ENCODE results near the gene ATXN2.
"Not testable (repeated sequence)": the region's sequence is repeated elsewhere in the genome, so short reads cannot be mapped to it uniquely, and the experiment has no call there.

ATXN2 gene

GRCh38 chr12:111471236-111471635, 127.9 kb downstream of the ATXN2 start:
- FAIRE-seq, result no peak

DNA sequence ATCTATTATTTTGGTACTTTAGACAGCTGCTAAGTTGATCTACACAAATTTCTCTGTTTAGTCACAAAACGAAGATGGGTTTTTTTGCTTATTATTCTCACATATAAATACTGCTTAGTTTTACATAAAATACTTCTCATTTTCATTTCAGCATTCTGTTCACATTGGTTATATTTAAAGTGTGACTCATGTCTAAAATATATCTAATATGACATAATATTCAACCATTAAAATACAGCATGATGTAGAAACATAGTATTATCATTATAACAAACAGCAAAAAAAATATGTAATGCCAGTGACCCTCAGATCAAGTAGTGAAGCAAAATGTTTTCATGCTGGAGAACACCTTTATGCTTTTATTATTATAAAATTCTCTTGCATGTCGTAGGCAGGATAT, 129.7 kb downstream of the ATXN2 start:
- FAIRE-seq (no peak), DNase-seq (ENCODE audit: insufficient read length, low spot score) (no peak)
- no peak for TF ChIP-seq CTCF (IDR thresholded peaks at IDR 0.05; ENCODE audit: insufficient read depth, missing control alignments)

More at GRCh38 chr12:111471236-111471635, 127.9 kb downstream of the ATXN2 start:
- TF ChIP-seq CTCF (IDR thresholded peaks at IDR 0.05; ENCODE audit: insufficient read depth, missing control alignments), result no peak
- DNase-seq (ENCODE audit: insufficient read length, low spot score), result no peak

- no peak for TF ChIP-seq CTCF (IDR thresholded peaks at IDR 0.05; ENCODE audit: insufficient read depth, missing control alignments)
- FAIRE-seq (no peak), DNase-seq (ENCODE audit: insufficient read length, low spot score) (no peak)
These were observed 131.3 kb downstream of the ATXN2 start for GRCh38 chr12:111467857-111468241.

- DNase-seq (ENCODE audit: insufficient read length, low spot score) (no peak), FAIRE-seq (no peak)
- TF ChIP-seq CTCF (IDR thresholded peaks at IDR 0.05; ENCODE audit: insufficient read depth, missing control alignments), result no peak
These were observed 131.8 kb downstream of the ATXN2 start for GRCh38 chr12:111467092-111467856.

- no peak for TF ChIP-seq CTCF (IDR thresholded peaks at IDR 0.05; ENCODE audit: insufficient read depth, missing control alignments)
- no peak for FAIRE-seq
- no peak for DNase-seq (ENCODE audit: insufficient read length, low spot score)
These were observed 136.8 kb downstream of the ATXN2 start for GRCh38 chr12:111462210-111462769.

- not testable (repeated sequence) for FAIRE-seq; DNase-seq (ENCODE audit: insufficient read length, low spot score)
These were observed 139.0 kb downstream of the ATXN2 start for GRCh38 chr12:111460111-111460510.

GRCh38 chr12:111458546-111459172, 140.5 kb downstream of the ATXN2 start:
- TF ChIP-seq CTCF (IDR thresholded peaks at IDR 0.05; ENCODE audit: insufficient read depth, missing control alignments), result no peak
- FAIRE-seq (no peak), DNase-seq (ENCODE audit: insufficient read length, low spot score) (no peak)

Data from D721Med (cell line).